ENCODE data around the gene HOXC9. TPM values are rescaled to one million over a fixed set of nuclear protein-coding genes. Genes with fewer than 3 reads are reported as not detected.

HOXC9 gene
- 0.27 and 0.36 TPM in 2 replicates for total RNA-seq (ENCODE audit: low replicate concordance)
- long read RNA-seq: 0 reads

GRCh38 chr12:54000116-54001114 lies at the start of gene HOXC9:
TSS of gene HOXC9 (plus strand) at chr12:54000161. CDS start at chr12:54000189, 28 bp downstream.
- peak within 1 kb of the TSS; percentile 85 for H3K4me3 Mint-ChIP-seq
- H3K9me3 Mint-ChIP-seq: no peaks in the 10 kb centered on the region
- H3K27me3 Mint-ChIP-seq: peaks cover 100% of the 10 kb centered on the region
- peak within 1 kb of the TSS; percentile 41 for H3K27ac Mint-ChIP-seq
- H3K36me3 Mint-ChIP-seq: no peaks in the 10 kb centered on the region
- H3K4me1 Mint-ChIP-seq (ENCODE audit: unreplicated experiment): peaks cover 9% of the 10 kb centered on the region
- no peak for DNase-seq (ENCODE audit: extremely low spot score, unreplicated experiment)
- TF ChIP-seq CTCF (conservative IDR thresholded peaks at IDR 0.05): no peak

DNA sequence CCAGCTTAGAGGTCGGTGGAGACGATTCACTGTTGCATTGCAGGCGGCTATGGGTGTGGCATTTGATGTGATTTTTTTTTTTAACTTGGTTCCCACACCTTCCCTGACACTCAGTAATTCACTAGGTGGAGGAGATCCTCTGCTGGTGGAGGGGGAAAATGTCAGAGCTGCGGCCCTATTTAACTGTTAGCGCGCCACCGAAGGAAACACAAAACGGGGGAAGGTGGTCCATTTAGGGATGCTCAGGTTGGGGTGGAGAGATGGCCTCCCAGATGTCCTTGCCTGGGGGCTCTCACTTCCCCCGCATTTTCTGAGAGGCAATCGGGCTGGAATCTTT lies 49.6 kb upstream of the HOXC9 start:
- Mint-ChIP-seq H3K4me1 (ENCODE audit: unreplicated experiment) (no peaks in the 10 kb centered on the region), H3K36me3 (no peaks in the 10 kb centered on the region), H3K27me3 (peaks cover 98% of the 10 kb centered on the region), H3K4me3 (no peak overlapping the region), H3K9me3 (no peaks in the 10 kb centered on the region), H3K27ac (no peak overlapping the region)
- DNase-seq (ENCODE audit: extremely low spot score, unreplicated experiment): no peak
- TF ChIP-seq CTCF (conservative IDR thresholded peaks at IDR 0.05): no peak

- Mint-ChIP-seq H3K4me3 (no peak overlapping the region), H3K27ac (no peak overlapping the region), H3K9me3 (no peaks in the 10 kb centered on the region), H3K4me1 (ENCODE audit: unreplicated experiment) (no peaks in the 10 kb centered on the region), H3K27me3 (peaks cover 98% of the 10 kb centered on the region), H3K36me3 (no peaks in the 10 kb centered on the region)
- no peak for TF ChIP-seq CTCF (conservative IDR thresholded peaks at IDR 0.05)
- DNase-seq (ENCODE audit: extremely low spot score, unreplicated experiment): no peak
Measured at GRCh38 chr12:53950789-53951576, 49.0 kb upstream of the HOXC9 start.

- Mint-ChIP-seq H3K4me3 (no peak overlapping the region), H3K9me3 (no peaks in the 10 kb centered on the region), H3K27ac (no peak overlapping the region), H3K4me1 (ENCODE audit: unreplicated experiment) (no peaks in the 10 kb centered on the region), H3K36me3 (no peaks in the 10 kb centered on the region), H3K27me3 (peaks cover 98% of the 10 kb centered on the region)
- no peak for TF ChIP-seq CTCF (conservative IDR thresholded peaks at IDR 0.05)
- no peak for DNase-seq (ENCODE audit: extremely low spot score, unreplicated experiment)
Measured at GRCh38 chr12:53951577-53952334, 48.2 kb upstream of the HOXC9 start.

DNA sequence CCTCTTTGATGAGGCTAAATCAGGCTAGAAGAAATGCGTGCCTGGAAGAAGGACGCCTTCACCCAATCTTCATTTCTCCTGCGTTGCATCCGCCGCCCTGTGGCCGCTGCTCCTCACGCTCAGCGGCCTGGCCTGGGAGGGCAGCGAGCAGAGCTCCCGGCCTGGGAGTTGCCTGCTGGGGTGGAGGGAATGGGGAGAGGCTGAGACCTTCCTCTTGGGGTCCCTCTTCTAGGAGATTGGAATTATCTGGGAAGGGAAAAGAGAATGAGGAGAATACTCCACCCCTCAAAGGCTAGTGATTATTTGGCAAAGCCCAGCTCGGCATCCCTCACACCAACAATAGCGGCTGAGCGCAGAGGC lies 47.6 kb upstream of the HOXC9 start:
- Mint-ChIP-seq H3K27ac (no peak overlapping the region), H3K36me3 (no peaks in the 10 kb centered on the region), H3K4me1 (ENCODE audit: unreplicated experiment) (no peaks in the 10 kb centered on the region), H3K9me3 (no peaks in the 10 kb centered on the region), H3K27me3 (peaks cover 98% of the 10 kb centered on the region), H3K4me3 (no peak overlapping the region)
- DNase-seq (ENCODE audit: extremely low spot score, unreplicated experiment): no peak
- peak; percentile 39 for TF ChIP-seq CTCF (conservative IDR thresholded peaks at IDR 0.05)

Measured in type B pancreatic cell (in vitro differentiated cells).